HepG2 (cell line): ENCODE results near the gene MYO5B. TPM values are rescaled to one million over a fixed set of nuclear protein-coding genes. Genes with fewer than 3 reads are reported as not detected.

Source experiments
- ARNTL ChIP-seq: sonication (generic); formaldehyde crosslinking; IDR thresholded peaks from 2 replicates; pipeline ENCODE4 v1.4.0; 2020; ENCODE audit warnings: mild to moderate bottlenecking, missing genetic modification reagents
- HNF1A ChIP-seq, 2 experiments: sonication (generic) in 1 of 2; formaldehyde crosslinking in 1 of 2; IDR thresholded peaks; 2 replicates each; pipeline versions ENCODE4 v1.4.0 to v1.6.1; 2016 to 2020; ENCODE audit warnings: borderline replicate concordance in 1 of 2, low read depth in 1 of 2, mild to moderate bottlenecking in 1 of 2, missing genetic modification reagents in 1 of 2
- KDM3A ChIP-seq: IDR thresholded peaks from 2 replicates; pipeline ENCODE4 v1.6.1; 2018; ENCODE audit warnings: low read depth, missing compliant biosample characterization
- MED8 ChIP-seq: sonication (generic); formaldehyde crosslinking; IDR thresholded peaks from 2 replicates; pipeline ENCODE4 v1.8.1; 2023; ENCODE audit warnings: mild to moderate bottlenecking, missing genetic modification reagents; ENCODE audit not compliant: insufficient replicate concordance
- MEF2D ChIP-seq: sonication (generic); formaldehyde crosslinking; IDR thresholded peaks from 2 replicates; pipeline ENCODE4 v1.5.1; 2020; ENCODE audit warnings: mild to moderate bottlenecking, missing genetic modification reagents
- POGZ ChIP-seq: sonication (generic); formaldehyde crosslinking; IDR thresholded peaks from 2 replicates; pipeline ENCODE4 v1.4.0; 2020; ENCODE audit warnings: mild to moderate bottlenecking, missing genetic modification reagents
- RFX5 ChIP-seq: IDR thresholded peaks from 2 replicates; pipeline ENCODE4 v1.6.1; 2011; ENCODE audit warnings: low read depth, low read length, improper control_type of control experiment
- RXRB ChIP-seq: IDR thresholded peaks from 2 replicates; pipeline ENCODE4 v1.6.1; 2016; ENCODE audit warnings: borderline replicate concordance, missing genetic modification reagents, missing compliant biosample characterization
- ZNF441 ChIP-seq: sonication (generic); formaldehyde crosslinking; IDR thresholded peaks from 2 replicates; pipeline ENCODE4 v1.7.0; 2021; ENCODE audit warnings: missing genetic modification reagents, borderline replicate concordance
- polyA plus RNA-seq, 8 experiments: library from polyadenylated mRNA; depleted of rRNA in 3 of 8; stranded (reverse) in 7 of 8; unstranded in 1 of 8; fragments of >200 nt; fragmentation: Illumina TruSeq in 4 of 8; extraction: Trizol in 4 of 8; gene quantifications; 2 replicates each; pipeline versions ENCODE4 v1.2.1 to v1.2.3, GENCODE V29; 2011 to 2016; ENCODE audit warnings: low read depth in 4 of 8, missing spikeins in 1 of 8, mixed read lengths in 1 of 8; ENCODE audit not compliant: insufficient read depth in 1 of 8
- total RNA-seq, 5 experiments: library from RNA; depleted of rRNA; stranded (reverse); fragments of >200 nt; fragmentation: Illumina TruSeq; extraction: Trizol; gene quantifications; 2 replicates each; pipeline ENCODE4 v1.2.3, GENCODE V29; 2016; ENCODE audit warnings: low read depth in 1 of 5
- TF ChIP-seq, protein P1 (sequence below): sonication (generic); formaldehyde crosslinking; IDR thresholded peaks from 2 replicates; pipeline ENCODE4 v1.5.1; 2020; ENCODE audit warnings: mild to moderate bottlenecking, missing genetic modification reagents, borderline replicate concordance
- TF ChIP-seq, protein P2 (sequence below): IDR thresholded peaks from 2 replicates; pipeline ENCODE4 v1.4.0; 2020; ENCODE audit warnings: mild to moderate bottlenecking, missing genetic modification reagents

The MYO5B gene
- total and polyA plus RNA-seq, 2 of the 13 experiments (the other 11 are each of a cell fraction or from before 2014, with no cell fraction given): 13.1 to 24.0 TPM

DNA sequence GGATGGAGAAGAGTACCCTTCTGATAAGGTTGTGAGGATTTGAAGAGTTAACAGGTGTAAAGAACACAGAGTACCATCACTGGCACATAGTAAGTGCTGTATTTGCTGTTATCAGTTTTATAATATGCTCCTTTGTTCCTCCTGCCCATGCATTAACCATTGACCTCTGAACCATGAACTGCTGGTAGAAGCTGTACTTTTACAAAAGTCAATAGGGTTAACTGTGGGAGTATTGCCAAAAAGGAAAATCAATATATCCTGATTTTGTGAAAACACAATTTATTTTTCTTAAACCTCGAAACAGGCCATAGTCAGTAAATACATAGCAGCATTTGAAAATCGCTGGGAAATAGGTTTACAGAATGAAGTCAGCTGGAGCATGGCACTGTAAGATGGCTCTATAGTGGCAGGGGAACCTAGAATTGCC, 362.7 kb downstream of the MYO5B start (continued):
- TF ChIP-seq ARNTL (CRISPR knock-in tag) (no peak), RFX5 (no peak), POGZ (CRISPR knock-in tag) (peak; percentile 78), MED8 (CRISPR knock-in tag) (no peak), MEF2D (CRISPR knock-in tag) (peak; percentile 45; the same call in 1 of the 2 replicates), HNF1A (IDR thresholded peaks at IDR 0.05; ENCODE audit: low read depth) (peak; percentile 54; the same call in 1 of the 2 replicates), HNF1A (CRISPR knock-in tag; IDR thresholded peaks at IDR 0.05; ENCODE audit: borderline replicate concordance) (peak; percentile 50; the same call in 1 of the 2 replicates), KDM3A (CRISPR knock-in tag) (0 out of 2 replicates have a peak, but pooled peaks have one; percentile 51), ZNF441 (CRISPR knock-in tag) (no peak), RXRB (CRISPR knock-in tag) (peak; percentile 88)
- TF ChIP-seq, protein P1, sequence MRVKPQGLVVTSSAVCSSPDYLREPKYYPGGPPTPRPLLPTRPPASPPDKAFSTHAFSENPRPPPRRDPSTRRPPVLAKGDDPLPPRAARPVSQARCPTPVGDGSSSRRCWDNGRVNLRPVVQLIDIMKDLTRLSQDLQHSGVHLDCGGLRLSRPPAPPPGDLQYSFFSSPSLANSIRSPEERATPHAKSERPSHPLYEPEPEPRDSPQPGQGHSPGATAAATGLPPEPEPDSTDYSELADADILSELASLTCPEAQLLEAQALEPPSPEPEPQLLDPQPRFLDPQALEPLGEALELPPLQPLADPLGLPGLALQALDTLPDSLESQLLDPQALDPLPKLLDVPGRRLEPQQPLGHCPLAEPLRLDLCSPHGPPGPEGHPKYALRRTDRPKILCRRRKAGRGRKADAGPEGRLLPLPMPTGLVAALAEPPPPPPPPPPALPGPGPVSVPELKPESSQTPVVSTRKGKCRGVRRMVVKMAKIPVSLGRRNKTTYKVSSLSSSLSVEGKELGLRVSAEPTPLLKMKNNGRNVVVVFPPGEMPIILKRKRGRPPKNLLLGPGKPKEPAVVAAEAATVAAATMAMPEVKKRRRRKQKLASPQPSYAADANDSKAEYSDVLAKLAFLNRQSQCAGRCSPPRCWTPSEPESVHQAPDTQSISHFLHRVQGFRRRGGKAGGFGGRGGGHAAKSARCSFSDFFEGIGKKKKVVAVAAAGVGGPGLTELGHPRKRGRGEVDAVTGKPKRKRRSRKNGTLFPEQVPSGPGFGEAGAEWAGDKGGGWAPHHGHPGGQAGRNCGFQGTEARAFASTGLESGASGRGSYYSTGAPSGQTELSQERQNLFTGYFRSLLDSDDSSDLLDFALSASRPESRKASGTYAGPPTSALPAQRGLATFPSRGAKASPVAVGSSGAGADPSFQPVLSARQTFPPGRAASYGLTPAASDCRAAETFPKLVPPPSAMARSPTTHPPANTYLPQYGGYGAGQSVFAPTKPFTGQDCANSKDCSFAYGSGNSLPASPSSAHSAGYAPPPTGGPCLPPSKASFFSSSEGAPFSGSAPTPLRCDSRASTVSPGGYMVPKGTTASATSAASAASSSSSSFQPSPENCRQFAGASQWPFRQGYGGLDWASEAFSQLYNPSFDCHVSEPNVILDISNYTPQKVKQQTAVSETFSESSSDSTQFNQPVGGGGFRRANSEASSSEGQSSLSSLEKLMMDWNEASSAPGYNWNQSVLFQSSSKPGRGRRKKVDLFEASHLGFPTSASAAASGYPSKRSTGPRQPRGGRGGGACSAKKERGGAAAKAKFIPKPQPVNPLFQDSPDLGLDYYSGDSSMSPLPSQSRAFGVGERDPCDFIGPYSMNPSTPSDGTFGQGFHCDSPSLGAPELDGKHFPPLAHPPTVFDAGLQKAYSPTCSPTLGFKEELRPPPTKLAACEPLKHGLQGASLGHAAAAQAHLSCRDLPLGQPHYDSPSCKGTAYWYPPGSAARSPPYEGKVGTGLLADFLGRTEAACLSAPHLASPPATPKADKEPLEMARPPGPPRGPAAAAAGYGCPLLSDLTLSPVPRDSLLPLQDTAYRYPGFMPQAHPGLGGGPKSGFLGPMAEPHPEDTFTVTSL (CRISPR knock-in tag): peak; percentile 95; the same call in 1 of the 2 replicates
- TF ChIP-seq, protein P2, sequence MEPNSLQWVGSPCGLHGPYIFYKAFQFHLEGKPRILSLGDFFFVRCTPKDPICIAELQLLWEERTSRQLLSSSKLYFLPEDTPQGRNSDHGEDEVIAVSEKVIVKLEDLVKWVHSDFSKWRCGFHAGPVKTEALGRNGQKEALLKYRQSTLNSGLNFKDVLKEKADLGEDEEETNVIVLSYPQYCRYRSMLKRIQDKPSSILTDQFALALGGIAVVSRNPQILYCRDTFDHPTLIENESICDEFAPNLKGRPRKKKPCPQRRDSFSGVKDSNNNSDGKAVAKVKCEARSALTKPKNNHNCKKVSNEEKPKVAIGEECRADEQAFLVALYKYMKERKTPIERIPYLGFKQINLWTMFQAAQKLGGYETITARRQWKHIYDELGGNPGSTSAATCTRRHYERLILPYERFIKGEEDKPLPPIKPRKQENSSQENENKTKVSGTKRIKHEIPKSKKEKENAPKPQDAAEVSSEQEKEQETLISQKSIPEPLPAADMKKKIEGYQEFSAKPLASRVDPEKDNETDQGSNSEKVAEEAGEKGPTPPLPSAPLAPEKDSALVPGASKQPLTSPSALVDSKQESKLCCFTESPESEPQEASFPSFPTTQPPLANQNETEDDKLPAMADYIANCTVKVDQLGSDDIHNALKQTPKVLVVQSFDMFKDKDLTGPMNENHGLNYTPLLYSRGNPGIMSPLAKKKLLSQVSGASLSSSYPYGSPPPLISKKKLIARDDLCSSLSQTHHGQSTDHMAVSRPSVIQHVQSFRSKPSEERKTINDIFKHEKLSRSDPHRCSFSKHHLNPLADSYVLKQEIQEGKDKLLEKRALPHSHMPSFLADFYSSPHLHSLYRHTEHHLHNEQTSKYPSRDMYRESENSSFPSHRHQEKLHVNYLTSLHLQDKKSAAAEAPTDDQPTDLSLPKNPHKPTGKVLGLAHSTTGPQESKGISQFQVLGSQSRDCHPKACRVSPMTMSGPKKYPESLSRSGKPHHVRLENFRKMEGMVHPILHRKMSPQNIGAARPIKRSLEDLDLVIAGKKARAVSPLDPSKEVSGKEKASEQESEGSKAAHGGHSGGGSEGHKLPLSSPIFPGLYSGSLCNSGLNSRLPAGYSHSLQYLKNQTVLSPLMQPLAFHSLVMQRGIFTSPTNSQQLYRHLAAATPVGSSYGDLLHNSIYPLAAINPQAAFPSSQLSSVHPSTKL (CRISPR knock-in tag): peak; percentile 96
